Measurements from ENCODE around the gene APBA1. TPM values are rescaled to one million over a fixed set of nuclear protein-coding genes. Genes with fewer than 3 reads are reported as not detected.

APBA1 gene
- polyA plus RNA-seq, 1 donor (not counting 4 experiments of a cell fraction or from before 2014, with no cell fraction given) = 0.66 TPM

DNA sequence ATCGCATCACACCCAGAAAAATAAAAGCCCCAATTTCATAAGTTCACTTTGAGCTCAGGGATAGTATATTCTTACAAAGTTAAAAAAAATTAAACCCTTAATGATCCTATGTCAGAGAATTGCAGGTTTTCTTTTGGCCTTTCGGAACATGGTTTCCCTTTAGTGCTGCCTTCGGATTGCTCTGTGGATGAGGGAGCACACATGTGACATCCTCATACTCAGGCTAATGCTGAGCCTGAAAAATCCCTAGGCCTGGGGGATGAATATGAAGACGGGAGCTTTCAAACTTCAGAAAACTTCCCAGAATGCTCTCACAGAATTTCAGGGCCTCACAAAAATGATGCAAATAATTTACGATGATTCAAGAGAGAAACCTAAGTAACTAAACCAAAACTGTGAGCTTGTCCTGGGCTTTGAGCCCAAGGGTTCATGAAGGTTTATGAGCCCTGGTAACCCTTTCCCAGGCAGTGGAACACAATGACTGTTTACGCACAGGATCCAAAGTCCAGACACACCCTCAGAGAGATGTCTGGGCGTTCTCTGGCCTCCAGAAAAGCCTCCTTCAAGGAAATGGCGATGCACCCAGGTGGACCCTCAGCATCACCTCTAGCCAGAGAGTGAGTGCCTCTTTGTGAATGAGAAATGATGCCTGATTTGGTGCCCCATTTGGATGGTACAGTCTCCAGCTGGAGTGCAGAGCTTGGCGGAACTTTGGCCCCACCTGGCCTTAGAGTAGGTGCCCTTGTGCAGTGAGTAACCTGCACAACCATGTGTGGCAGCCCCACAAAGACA is 201.8 kb downstream of the APBA1 start:
- H2AFZ ChIP-seq (ENCODE audit: control insufficient read depth, low read length) = no peak overlapping the region
- no peak for FAIRE-seq
- no peak for TF ChIP-seq EZH2 (IDR thresholded peaks at IDR 0.05; ENCODE audit: low read length)
- TF ChIP-seq, protein P1, sequence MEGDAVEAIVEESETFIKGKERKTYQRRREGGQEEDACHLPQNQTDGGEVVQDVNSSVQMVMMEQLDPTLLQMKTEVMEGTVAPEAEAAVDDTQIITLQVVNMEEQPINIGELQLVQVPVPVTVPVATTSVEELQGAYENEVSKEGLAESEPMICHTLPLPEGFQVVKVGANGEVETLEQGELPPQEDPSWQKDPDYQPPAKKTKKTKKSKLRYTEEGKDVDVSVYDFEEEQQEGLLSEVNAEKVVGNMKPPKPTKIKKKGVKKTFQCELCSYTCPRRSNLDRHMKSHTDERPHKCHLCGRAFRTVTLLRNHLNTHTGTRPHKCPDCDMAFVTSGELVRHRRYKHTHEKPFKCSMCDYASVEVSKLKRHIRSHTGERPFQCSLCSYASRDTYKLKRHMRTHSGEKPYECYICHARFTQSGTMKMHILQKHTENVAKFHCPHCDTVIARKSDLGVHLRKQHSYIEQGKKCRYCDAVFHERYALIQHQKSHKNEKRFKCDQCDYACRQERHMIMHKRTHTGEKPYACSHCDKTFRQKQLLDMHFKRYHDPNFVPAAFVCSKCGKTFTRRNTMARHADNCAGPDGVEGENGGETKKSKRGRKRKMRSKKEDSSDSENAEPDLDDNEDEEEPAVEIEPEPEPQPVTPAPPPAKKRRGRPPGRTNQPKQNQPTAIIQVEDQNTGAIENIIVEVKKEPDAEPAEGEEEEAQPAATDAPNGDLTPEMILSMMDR (optimal IDR thresholded peaks at IDR 0.05 in 1 of 3, IDR thresholded peaks at IDR 0.05 in 1 of 3, conservative IDR thresholded peaks at IDR 0.05 in 1 of 3; ENCODE audit: extremely low read depth in 1 of 3, insufficient read depth in 2 of 3, low read length in 3 of 3) = no peak
- DNase-seq (ENCODE audit: low read depth, low spot score) = no peak
- H3K4me1 ChIP-seq (ENCODE audit: control insufficient read depth, extremely low read depth, insufficient read depth, low read length) = no peaks in the 10 kb centered on the region
- no peak overlapping the region for H3K27ac ChIP-seq (ENCODE audit: control insufficient read depth, insufficient read depth, low read length)
- no peaks in the 10 kb centered on the region for H3K9me1 ChIP-seq (ENCODE audit: control insufficient read depth, extremely low read depth, insufficient read depth, low read length)
- dilution Hi-C loops (cut with MboI; ENCODE audit: extremely low pct_ligation_motif_present, low sequenced_read_pairs) = no loop called here
- no peak overlapping the region for H3K4me2 ChIP-seq (ENCODE audit: control insufficient read depth, extremely low read depth, insufficient read depth, low read depth, low read length)
- H3K27me3 ChIP-seq (ENCODE audit: control insufficient read depth, extremely low read depth, insufficient read depth, low read length) = no peaks in the 10 kb centered on the region
- no peaks in the 10 kb centered on the region for H3K9me3 ChIP-seq (ENCODE audit: control insufficient read depth, low read depth, low read length)
- H3K4me3 ChIP-seq (ENCODE audit: control insufficient read depth in 2 of 3, extremely low read depth in 1 of 3, insufficient read depth in 2 of 3, low read depth in 1 of 3, low read length in 3 of 3) = no peak overlapping the region
- H4K20me1 ChIP-seq (ENCODE audit: control insufficient read depth, extremely low read depth, insufficient read depth, low read length) = no peaks in the 10 kb centered on the region
- H3K36me3 ChIP-seq (ENCODE audit: control insufficient read depth in 2 of 2, extremely low read depth in 1 of 2, insufficient read depth in 2 of 2, low read length in 2 of 2) = no peaks in the 10 kb centered on the region
- H3K9ac ChIP-seq (ENCODE audit: control insufficient read depth, extremely low read depth, insufficient read depth, low read length) = no peak overlapping the region
- no peaks in the 10 kb centered on the region for H3K79me2 ChIP-seq (ENCODE audit: control insufficient read depth, insufficient read depth, low read length)

DNA sequence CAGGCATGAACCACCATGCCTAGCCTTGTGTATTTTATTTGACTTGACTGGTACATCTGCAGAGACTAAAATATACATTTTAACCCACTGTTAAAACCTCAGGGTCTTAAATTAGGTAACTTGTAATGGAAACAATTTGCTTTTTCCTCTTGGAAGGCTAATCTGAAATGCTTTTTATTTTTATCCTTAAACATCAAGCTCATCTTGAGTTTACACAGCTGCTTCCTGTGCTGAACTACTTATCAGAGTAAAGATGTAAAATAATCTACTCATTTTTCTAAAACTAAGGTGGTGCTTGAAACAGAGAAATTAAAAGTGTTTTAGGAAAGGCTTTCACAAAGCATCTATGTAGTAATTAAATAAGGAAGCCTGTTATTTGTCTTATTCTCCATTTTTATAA is 203.0 kb downstream of the APBA1 start:
- dilution Hi-C loops (cut with MboI; ENCODE audit: extremely low pct_ligation_motif_present, low sequenced_read_pairs) = no loop called here
- no peak for FAIRE-seq

More for the DNA sequence above, 203.0 kb downstream of the APBA1 start:
- no peak overlapping the region for H3K4me2 ChIP-seq (ENCODE audit: control insufficient read depth, extremely low read depth, insufficient read depth, low read depth, low read length)
- H3K4me1 ChIP-seq (ENCODE audit: control insufficient read depth, extremely low read depth, insufficient read depth, low read length) = no peaks in the 10 kb centered on the region
- H3K9me3 ChIP-seq (ENCODE audit: control insufficient read depth, low read depth, low read length) = no peaks in the 10 kb centered on the region
- H4K20me1 ChIP-seq (ENCODE audit: control insufficient read depth, extremely low read depth, insufficient read depth, low read length) = no peaks in the 10 kb centered on the region
- no peaks in the 10 kb centered on the region for H3K27me3 ChIP-seq (ENCODE audit: control insufficient read depth, extremely low read depth, insufficient read depth, low read length)
- no peak overlapping the region for H3K27ac ChIP-seq (ENCODE audit: control insufficient read depth, insufficient read depth, low read length)
- TF ChIP-seq EZH2 (IDR thresholded peaks at IDR 0.05; ENCODE audit: low read length) = no peak
- TF ChIP-seq, protein P1 (optimal IDR thresholded peaks at IDR 0.05 in 1 of 3, IDR thresholded peaks at IDR 0.05 in 1 of 3, conservative IDR thresholded peaks at IDR 0.05 in 1 of 3; ENCODE audit: extremely low read depth in 1 of 3, insufficient read depth in 2 of 3, low read length in 3 of 3) = no peak
- no peak for DNase-seq (ENCODE audit: low read depth, low spot score)
- H3K79me2 ChIP-seq (ENCODE audit: control insufficient read depth, insufficient read depth, low read length) = no peaks in the 10 kb centered on the region
- H3K9ac ChIP-seq (ENCODE audit: control insufficient read depth, extremely low read depth, insufficient read depth, low read length) = no peak overlapping the region
- H3K4me3 ChIP-seq (ENCODE audit: control insufficient read depth in 2 of 3, extremely low read depth in 1 of 3, insufficient read depth in 2 of 3, low read depth in 1 of 3, low read length in 3 of 3) = no peak overlapping the region
- H3K9me1 ChIP-seq (ENCODE audit: control insufficient read depth, extremely low read depth, insufficient read depth, low read length) = no peaks in the 10 kb centered on the region
- H2AFZ ChIP-seq (ENCODE audit: control insufficient read depth, low read length) = no peak overlapping the region
- no peaks in the 10 kb centered on the region for H3K36me3 ChIP-seq (ENCODE audit: control insufficient read depth in 2 of 2, extremely low read depth in 1 of 2, insufficient read depth in 2 of 2, low read length in 2 of 2)

Measured in keratinocyte (primary cell).